GM12892 (cell line): ENCODE data around the gene PEX11B.

Experiments used
- POLR2AphosphoS5 ChIP-seq: IDR thresholded peaks from 2 replicates; pipeline ENCODE4 v1.6.1; 2011; ENCODE audit warnings: low read depth, low read length, control low read depth
- TAF1 ChIP-seq: IDR thresholded peaks from 2 replicates; pipeline ENCODE4 v1.6.1; 2011; ENCODE audit warnings: low read depth, mild to moderate bottlenecking, control low read depth, low read length, borderline replicate concordance

- TF ChIP-seq TAF1 (no peak), POLR2AphosphoS5 (no peak)
Observed at GRCh38 chr1:145962157-145963102, 43.9 kb upstream of the PEX11B start.
